GM12878 (cell line): ENCODE results near the gene PLCB2. TPM values are rescaled to one million over a fixed set of nuclear protein-coding genes. Genes with fewer than 3 reads are reported as not detected.

ENCODE experiments used
- CBX5 ChIP-seq: sonication (generic); IDR thresholded peaks from 2 replicates; pipeline ENCODE4 v1.6.1; 2016; ENCODE audit warnings: low read depth, moderate library complexity, mild to moderate bottlenecking, inconsistent platforms
- polyA plus RNA-seq, 11 experiments: library from polyadenylated mRNA; depleted of rRNA in 4 of 11; unstranded in 6 of 11; stranded (reverse) in 5 of 11; fragments of >200 nt; fragmentation: Nextera tagmentation in 4 of 11; fragmentation: Illumina TruSeq in 1 of 11; extraction: Ambion mirVana in 4 of 11; extraction: Trizol in 1 of 11; gene quantifications; 1 replicate in 1 of 11; 2 replicates in 10 of 11; pipeline versions ENCODE4 v1.2.1 to v1.2.3, GENCODE V29; 2011 to 2016; ENCODE audit warnings: inconsistent platforms in 2 of 11, missing spikeins in 2 of 11, low read depth in 1 of 11
- total RNA-seq, 4 experiments: library from RNA; depleted of rRNA in 3 of 4; stranded (reverse); fragments of >200 nt in 3 of 4; fragmentation: Illumina TruSeq in 1 of 4; extraction: Trizol in 1 of 4; gene quantifications; 2 replicates each; pipeline versions ENCODE4 v1.2.1 to v1.2.3, GENCODE V29; 2013 to 2021

Gene PLCB2
- total and polyA plus RNA-seq, 10 of the 15 experiments (the other 5 are each of a cell fraction or from before 2014, with no cell fraction given) = 1.2 to 39.4 (median 10.7) TPM

DNA sequence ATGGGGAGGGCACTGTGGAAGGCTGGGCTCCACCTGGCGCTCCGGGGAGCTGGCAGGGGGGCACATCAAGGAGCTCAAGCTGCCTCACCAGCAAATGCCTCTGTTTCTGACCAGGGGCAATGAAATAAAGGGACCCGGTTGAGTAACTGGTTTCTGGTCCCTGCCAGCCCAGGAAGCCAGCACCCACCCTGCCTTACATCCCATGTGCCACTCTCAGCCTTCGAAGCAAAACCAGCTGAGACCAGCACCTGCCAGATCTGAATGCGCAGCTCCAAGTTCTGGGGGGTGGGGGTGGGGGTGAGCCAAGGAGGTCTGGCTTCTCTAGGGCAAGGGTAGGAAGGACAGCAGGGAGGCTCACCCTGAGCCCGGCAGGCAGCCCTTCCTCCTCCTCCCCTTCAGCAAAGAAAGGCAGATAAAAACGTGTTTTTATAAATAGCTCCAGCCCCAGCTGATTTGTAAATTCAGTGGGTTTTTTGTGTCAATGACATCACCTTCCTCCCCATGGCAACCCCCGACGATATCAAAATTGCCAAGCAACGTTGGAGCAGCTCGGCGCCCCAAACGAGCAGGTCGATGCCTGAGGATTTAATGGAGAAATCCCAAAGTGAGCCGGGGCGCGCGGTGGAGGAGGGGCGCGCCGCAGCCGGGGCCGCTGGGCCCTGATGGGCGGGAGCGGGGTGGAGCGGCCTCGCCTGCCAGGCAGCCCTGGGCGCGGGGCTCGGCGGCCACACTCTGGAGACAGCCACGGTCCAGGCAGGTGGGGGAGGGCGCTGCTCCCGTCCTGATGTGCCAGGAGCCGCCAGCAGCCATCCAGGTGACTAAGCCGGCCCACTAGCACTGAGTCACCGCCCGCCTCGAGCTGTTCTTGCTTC is 69.0 kb downstream of the PLCB2 start, which contains the start of gene PAK6 (continued):
- TF ChIP-seq CBX5 = no peak
- TF ChIP-seq, all 136 proteins: peak for 9

Other genes with a start within 250 kb of the PLCB2 start
Only the 7 nearest of the 12 such genes appear.
- 0.40 and 1.2 TPM in 2 replicates for gene PAK6, start 68.9 kb downstream of the PLCB2 start, total RNA-seq (2014; rRNA removed)
- 0.14 and 0.36 TPM in 2 replicates for gene PAK6, start 68.9 kb downstream of the PLCB2 start, total RNA-seq (2014; rRNA removed; fragmentation: Illumina TruSeq; extraction: Trizol)
- 0.59 and 0.77 TPM in 2 replicates for gene PAK6, start 68.9 kb downstream of the PLCB2 start, total RNA-seq (2021)
- gene PAK6, start 68.9 kb downstream of the PLCB2 start, polyA plus RNA-seq (2011; rRNA removed) = 0.03 and 0.07 TPM in 2 replicates
- 0.16 and 0.25 TPM in 2 replicates for gene PAK6, start 68.9 kb downstream of the PLCB2 start, polyA plus RNA-seq (2014; fragmentation: Illumina TruSeq; extraction: Trizol)
- under 1 TPM in 1 of 2 experiments, not detected in 1; 0.07 TPM for gene PAK6, start 68.9 kb downstream of the PLCB2 start, polyA plus RNA-seq (2014; fragmentation: Nextera tagmentation; extraction: Ambion mirVana)
- 0.92 and 1.3 TPM in 2 replicates for gene PAK6, start 68.9 kb downstream of the PLCB2 start, polyA plus RNA-seq (2014; rRNA removed)
- under 1 TPM in 1 of 2 experiments, not detected in 1; 0.27 TPM for gene PAK6, start 68.9 kb downstream of the PLCB2 start, polyA plus RNA-seq (2016; fragmentation: Nextera tagmentation; extraction: Ambion mirVana)
- gene ANKRD63, start 24.9 kb downstream of the PLCB2 start, total RNA-seq (2014; rRNA removed) = not detected in 2 replicates
- not detected in 2 replicates for gene ANKRD63, start 24.9 kb downstream of the PLCB2 start, total RNA-seq (2014; rRNA removed; fragmentation: Illumina TruSeq; extraction: Trizol)
- not detected in 2 replicates for gene ANKRD63, start 24.9 kb downstream of the PLCB2 start, total RNA-seq (2021)
- not detected in 2 replicates for gene ANKRD63, start 24.9 kb downstream of the PLCB2 start, polyA plus RNA-seq (2011; rRNA removed)
- gene ANKRD63, start 24.9 kb downstream of the PLCB2 start, polyA plus RNA-seq (2014; fragmentation: Illumina TruSeq; extraction: Trizol) = not detected in 2 replicates
- not detected for gene ANKRD63, start 24.9 kb downstream of the PLCB2 start, polyA plus RNA-seq (2014; fragmentation: Nextera tagmentation; extraction: Ambion mirVana)
- not detected in 2 replicates for gene ANKRD63, start 24.9 kb downstream of the PLCB2 start, polyA plus RNA-seq (2014; rRNA removed)
- gene ANKRD63, start 24.9 kb downstream of the PLCB2 start, polyA plus RNA-seq (2016; fragmentation: Nextera tagmentation; extraction: Ambion mirVana) = not detected
- gene INAFM2, start 15.8 kb upstream of the PLCB2 start, total RNA-seq (2014; rRNA removed) = 3.8 and 5.0 TPM in 2 replicates
- 3.9 and 5.2 TPM in 2 replicates for gene INAFM2, start 15.8 kb upstream of the PLCB2 start, total RNA-seq (2014; rRNA removed; fragmentation: Illumina TruSeq; extraction: Trizol)
- gene INAFM2, start 15.8 kb upstream of the PLCB2 start, total RNA-seq (2021) = 5.2 and 8.1 TPM in 2 replicates
- 4.0 and 4.2 TPM in 2 replicates for gene INAFM2, start 15.8 kb upstream of the PLCB2 start, polyA plus RNA-seq (2011; rRNA removed)
- gene INAFM2, start 15.8 kb upstream of the PLCB2 start, polyA plus RNA-seq (2014; fragmentation: Illumina TruSeq; extraction: Trizol) = 3.9 and 5.9 TPM in 2 replicates
- gene INAFM2, start 15.8 kb upstream of the PLCB2 start, polyA plus RNA-seq (2014; fragmentation: Nextera tagmentation; extraction: Ambion mirVana) = 1 to 10 TPM; 2.0 to 2.4 TPM
- 3.0 and 4.2 TPM in 2 replicates for gene INAFM2, start 15.8 kb upstream of the PLCB2 start, polyA plus RNA-seq (2014; rRNA removed)
- 1 to 10 TPM in 1 of 2 experiments, under 1 TPM in 1; 0.75 to 1.2 TPM for gene INAFM2, start 15.8 kb upstream of the PLCB2 start, polyA plus RNA-seq (2016; fragmentation: Nextera tagmentation; extraction: Ambion mirVana)
- gene CCDC9B, start 33.0 kb upstream of the PLCB2 start, total RNA-seq (2014; rRNA removed) = not detected in 2 replicates
- 0.04 and 0.05 TPM in 2 replicates for gene CCDC9B, start 33.0 kb upstream of the PLCB2 start, total RNA-seq (2014; rRNA removed; fragmentation: Illumina TruSeq; extraction: Trizol)
- gene CCDC9B, start 33.0 kb upstream of the PLCB2 start, total RNA-seq (2021) = 0.08 and 0.19 TPM in 2 replicates
- gene CCDC9B, start 33.0 kb upstream of the PLCB2 start, polyA plus RNA-seq (2011; rRNA removed) = not detected in 2 replicates
- gene CCDC9B, start 33.0 kb upstream of the PLCB2 start, polyA plus RNA-seq (2014; fragmentation: Illumina TruSeq; extraction: Trizol) = 0.01 and 0.11 TPM in 2 replicates
- under 1 TPM in 1 of 2 experiments, not detected in 1; 0.02 TPM for gene CCDC9B, start 33.0 kb upstream of the PLCB2 start, polyA plus RNA-seq (2014; fragmentation: Nextera tagmentation; extraction: Ambion mirVana)
- gene CCDC9B, start 33.0 kb upstream of the PLCB2 start, polyA plus RNA-seq (2014; rRNA removed) = 0.05 TPM in 1 of 2 replicates, not detected in the other
- not detected for gene CCDC9B, start 33.0 kb upstream of the PLCB2 start, polyA plus RNA-seq (2016; fragmentation: Nextera tagmentation; extraction: Ambion mirVana)
- gene PHGR1, start 43.1 kb upstream of the PLCB2 start, total RNA-seq (2014; rRNA removed) = not detected in 2 replicates
- gene PHGR1, start 43.1 kb upstream of the PLCB2 start, total RNA-seq (2014; rRNA removed; fragmentation: Illumina TruSeq; extraction: Trizol) = not detected in 2 replicates
- not detected in 2 replicates for gene PHGR1, start 43.1 kb upstream of the PLCB2 start, total RNA-seq (2021)
- not detected in 2 replicates for gene PHGR1, start 43.1 kb upstream of the PLCB2 start, polyA plus RNA-seq (2011; rRNA removed)
- gene PHGR1, start 43.1 kb upstream of the PLCB2 start, polyA plus RNA-seq (2014; fragmentation: Illumina TruSeq; extraction: Trizol) = not detected in 2 replicates
- not detected for gene PHGR1, start 43.1 kb upstream of the PLCB2 start, polyA plus RNA-seq (2014; fragmentation: Nextera tagmentation; extraction: Ambion mirVana)
- gene PHGR1, start 43.1 kb upstream of the PLCB2 start, polyA plus RNA-seq (2014; rRNA removed) = not detected in 2 replicates
- gene PHGR1, start 43.1 kb upstream of the PLCB2 start, polyA plus RNA-seq (2016; fragmentation: Nextera tagmentation; extraction: Ambion mirVana) = not detected
- not detected in 2 replicates for gene DISP2, start 50.3 kb upstream of the PLCB2 start, total RNA-seq (2014; rRNA removed)
- gene DISP2, start 50.3 kb upstream of the PLCB2 start, total RNA-seq (2014; rRNA removed; fragmentation: Illumina TruSeq; extraction: Trizol) = not detected in 2 replicates
- gene DISP2, start 50.3 kb upstream of the PLCB2 start, total RNA-seq (2021) = not detected in 2 replicates
- gene DISP2, start 50.3 kb upstream of the PLCB2 start, polyA plus RNA-seq (2011; rRNA removed) = not detected in 2 replicates
- 0.03 TPM in 1 of 2 replicates, not detected in the other for gene DISP2, start 50.3 kb upstream of the PLCB2 start, polyA plus RNA-seq (2014; fragmentation: Illumina TruSeq; extraction: Trizol)
- under 1 TPM; under 0.01 to 0.20 TPM for gene DISP2, start 50.3 kb upstream of the PLCB2 start, polyA plus RNA-seq (2014; fragmentation: Nextera tagmentation; extraction: Ambion mirVana)
- 0.01 TPM in 1 of 2 replicates, not detected in the other for gene DISP2, start 50.3 kb upstream of the PLCB2 start, polyA plus RNA-seq (2014; rRNA removed)
- under 1 TPM in 1 of 2 experiments, not detected in 1; 0.12 TPM for gene DISP2, start 50.3 kb upstream of the PLCB2 start, polyA plus RNA-seq (2016; fragmentation: Nextera tagmentation; extraction: Ambion mirVana)
- 50.3 and 51.7 TPM in 2 replicates for gene KNSTRN, start 74.8 kb upstream of the PLCB2 start, total RNA-seq (2014; rRNA removed)
- gene KNSTRN, start 74.8 kb upstream of the PLCB2 start, total RNA-seq (2014; rRNA removed; fragmentation: Illumina TruSeq; extraction: Trizol) = 63.4 and 72.1 TPM in 2 replicates
- 38.1 and 39.4 TPM in 2 replicates for gene KNSTRN, start 74.8 kb upstream of the PLCB2 start, total RNA-seq (2021)
- gene KNSTRN, start 74.8 kb upstream of the PLCB2 start, polyA plus RNA-seq (2011; rRNA removed) = 35.5 and 51.2 TPM in 2 replicates
- 57.5 and 60.4 TPM in 2 replicates for gene KNSTRN, start 74.8 kb upstream of the PLCB2 start, polyA plus RNA-seq (2014; fragmentation: Illumina TruSeq; extraction: Trizol)
- gene KNSTRN, start 74.8 kb upstream of the PLCB2 start, polyA plus RNA-seq (2014; fragmentation: Nextera tagmentation; extraction: Ambion mirVana) = 10 to 100 TPM; 30.3 to 37.3 TPM
- 41.8 and 42.6 TPM in 2 replicates for gene KNSTRN, start 74.8 kb upstream of the PLCB2 start, polyA plus RNA-seq (2014; rRNA removed)
- gene KNSTRN, start 74.8 kb upstream of the PLCB2 start, polyA plus RNA-seq (2016; fragmentation: Nextera tagmentation; extraction: Ambion mirVana) = 10 to 100 TPM; 63.3 to 64.5 TPM